Upper lobe of left lung (tissue), 6 donors: Measurements from ENCODE around the gene MED20. TPM values are rescaled to one million over a fixed set of nuclear protein-coding genes. Genes with fewer than 3 reads are reported as not detected.

ENCODE experiments used
- ATAC-seq, 2 donors: fragments of 200-7000 bp; cut with Tn5 transposase; one replicate each; pipeline ENCODE4 v1.9.1; 2022; ENCODE audit warnings: mild to moderate bottlenecking in 2 of 2, moderate library complexity in 2 of 2; ENCODE audit not compliant: low FRiP score in 2 of 2
- DNase-seq, 2 donors: peaks; one replicate each; pipeline ENCODE4 v3.0.0-alpha.2; 2019 to 2020
- H3K27ac ChIP-seq, 4 donors: fragments of 200-600 bp; sonication (generic); one replicate each; pipeline ENCODE4 v1.5.1; 2016 to 2019
- H3K27me3 ChIP-seq, 4 donors: fragments of 200-600 bp; sonication (generic); one replicate each; pipeline ENCODE4 v1.5.1; 2017 to 2019
- H3K36me3 ChIP-seq, 4 donors: fragments of 200-600 bp; sonication (generic); one replicate each; pipeline ENCODE4 v1.5.1; 2016 to 2019
- H3K4me1 ChIP-seq, 4 donors: fragments of 200-600 bp; sonication (generic); one replicate each; pipeline ENCODE4 v1.5.1; 2018 to 2019
- H3K4me3 ChIP-seq, 4 donors: fragments of 200-600 bp; sonication (generic); one replicate each; pipeline ENCODE4 v1.5.1; 2017 to 2019; ENCODE audit warnings: mild to moderate bottlenecking in 2 of 4, moderate library complexity in 1 of 4
- H3K9me3 ChIP-seq, 4 donors: fragments of 200-600 bp; sonication (generic); one replicate each; pipeline ENCODE4 v1.5.1; 2018 to 2019
- EP300 ChIP-seq, 4 donors: sonication (generic); formaldehyde crosslinking; IDR thresholded peaks; one replicate each; pipeline ENCODE4 v1.5.1; 2017; ENCODE audit warnings: antibody characterized with exemption in 4 of 4, control low read depth in 2 of 4
- POLR2A ChIP-seq, 4 donors: fragments of 450-650 bp; IDR thresholded peaks; one replicate each; pipeline ENCODE4 v1.5.1; 2016 to 2017; ENCODE audit warnings: antibody characterized with exemption in 4 of 4, mild to moderate bottlenecking in 2 of 4
- POLR2AphosphoS5 ChIP-seq, 2 donors: sonication (generic); formaldehyde crosslinking; IDR thresholded peaks; one replicate each; pipeline ENCODE4 v1.5.1; 2017; ENCODE audit warnings: antibody characterized with exemption in 2 of 2
- WGBS, 2 donors: methylation state at CpG; one replicate each; pipeline ENCODE4 v1.1.5; 2017 to 2018; 5-methylcytosine and 5-hydroxymethylcytosine counted together
- total RNA-seq, 6 donors: library from RNA; depleted of rRNA in 4 of 6; stranded (reverse); fragments of >200 nt in 4 of 6; gene quantifications; one replicate each; pipeline versions ENCODE4 v1.1.0 to v1.2.1, GENCODE V29; 2016 to 2021
- TF ChIP-seq, protein P1 (sequence below), 6 experiments: fragments of 450-650 bp in 4 of 6; fragments of 200-600 bp in 2 of 6; sonication (generic) in 2 of 6; IDR thresholded peaks; one replicate each; pipeline ENCODE4 v1.5.1; 2016 to 2019; ENCODE audit warnings: antibody characterized with exemption in 6 of 6
- donor health status: DM: no; HTN: no; CAD: no; lungs with moderate emphysema.
- donor health status: DM: no; HTN: yes; CAD: no; lungs with severe emphysema.

The MED20 gene
- total RNA-seq, 6 donors from 2014 or later, result 6.4 to 19.9 (median 15.3) TPM

- Histone ChIP-seq H3K4me1 (peaks cover 29 to 46% (median 37%) of the 10 kb centered on the region in 4 donors), H3K27ac (peak overlapping the region in 1 of 4 donors; percentile 97), H3K4me3 (peak overlapping the region; percentile 70 to 81 (median 72)), H3K9me3 (no peaks in the 10 kb centered on the region), H3K27me3 (no peaks in the 10 kb centered on the region), H3K36me3 (peaks cover 0 to 11% (median 1%) of the 10 kb centered on the region in 4 donors)
- DNase-seq (no peak), ATAC-seq (no peak)
- WGBS, 2 donors, result 4 to 7% methylated on average over 7 of the region's 7 CpGs
- TF ChIP-seq EP300 (IDR thresholded peaks at IDR 0.05), result no peak
- TF ChIP-seq, protein P1, sequence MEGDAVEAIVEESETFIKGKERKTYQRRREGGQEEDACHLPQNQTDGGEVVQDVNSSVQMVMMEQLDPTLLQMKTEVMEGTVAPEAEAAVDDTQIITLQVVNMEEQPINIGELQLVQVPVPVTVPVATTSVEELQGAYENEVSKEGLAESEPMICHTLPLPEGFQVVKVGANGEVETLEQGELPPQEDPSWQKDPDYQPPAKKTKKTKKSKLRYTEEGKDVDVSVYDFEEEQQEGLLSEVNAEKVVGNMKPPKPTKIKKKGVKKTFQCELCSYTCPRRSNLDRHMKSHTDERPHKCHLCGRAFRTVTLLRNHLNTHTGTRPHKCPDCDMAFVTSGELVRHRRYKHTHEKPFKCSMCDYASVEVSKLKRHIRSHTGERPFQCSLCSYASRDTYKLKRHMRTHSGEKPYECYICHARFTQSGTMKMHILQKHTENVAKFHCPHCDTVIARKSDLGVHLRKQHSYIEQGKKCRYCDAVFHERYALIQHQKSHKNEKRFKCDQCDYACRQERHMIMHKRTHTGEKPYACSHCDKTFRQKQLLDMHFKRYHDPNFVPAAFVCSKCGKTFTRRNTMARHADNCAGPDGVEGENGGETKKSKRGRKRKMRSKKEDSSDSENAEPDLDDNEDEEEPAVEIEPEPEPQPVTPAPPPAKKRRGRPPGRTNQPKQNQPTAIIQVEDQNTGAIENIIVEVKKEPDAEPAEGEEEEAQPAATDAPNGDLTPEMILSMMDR (IDR thresholded peaks at IDR 0.05), result no peak
- no peak for TF ChIP-seq POLR2A (IDR thresholded peaks at IDR 0.05)
- no peak for TF ChIP-seq POLR2AphosphoS5 (IDR thresholded peaks at IDR 0.05)
Measured at GRCh38 chr6:41922154-41922553, 1.2 kb upstream of the MED20 start.

DNA sequence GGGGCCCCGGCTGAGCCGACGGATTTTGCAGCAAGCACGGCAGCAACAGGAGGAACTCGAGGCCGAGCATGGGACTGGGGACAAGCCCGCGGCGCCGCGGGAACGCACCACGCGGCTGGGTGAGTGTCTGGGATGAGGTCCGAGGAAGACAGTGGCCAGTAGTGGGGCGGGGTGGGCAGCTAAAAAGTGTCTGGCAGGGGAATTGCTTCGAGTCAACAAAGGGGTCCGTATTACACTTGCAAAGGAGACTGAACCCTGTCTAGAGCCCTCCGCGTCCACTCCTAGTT, 716 bp upstream of the MED20 start:
- 0% methylated on average over 17 of the region's 20 CpGs; no CpG with 5 or more reads in 1 of the 2 donors for WGBS, 2 donors
- peak overlapping the region; percentile 70 to 81 (median 72) for H3K4me3 ChIP-seq
- peak overlapping the region; percentile 95 to 97 (median 96) for H3K27ac ChIP-seq
- no peaks in the 10 kb centered on the region for H3K9me3 ChIP-seq
- TF ChIP-seq POLR2A (IDR thresholded peaks at IDR 0.05) (no peak), EP300 (IDR thresholded peaks at IDR 0.05) (no peak), POLR2AphosphoS5 (IDR thresholded peaks at IDR 0.05) (no peak)
- TF ChIP-seq, protein P1 (IDR thresholded peaks at IDR 0.05), result no peak
- H3K36me3 ChIP-seq, result peaks cover 0 to 7% (median 2%) of the 10 kb centered on the region in 4 donors
- H3K4me1 ChIP-seq, result peaks cover 29 to 46% (median 38%) of the 10 kb centered on the region in 4 donors
- no peaks in the 10 kb centered on the region for H3K27me3 ChIP-seq
- ATAC-seq (peak; percentile 11 to 42), DNase-seq (no peak)

- H3K36me3 ChIP-seq, result peaks cover 6 to 38% (median 18%) of the 10 kb centered on the region in 4 donors
- ATAC-seq (peak in 1 of 2 donors; percentile 25), DNase-seq (no peak)
- peaks cover 24 to 44% (median 28%) of the 10 kb centered on the region in 4 donors for H3K4me1 ChIP-seq
- H3K27ac ChIP-seq, result peak overlapping the region in 1 of 4 donors; percentile 1
- no peaks in the 10 kb centered on the region for H3K9me3 ChIP-seq
- 43 to 69% methylated on average over 4 of the region's 4 CpGs for WGBS, 2 donors
- TF ChIP-seq, protein P1 (IDR thresholded peaks at IDR 0.05), result no peak
- TF ChIP-seq EP300 (IDR thresholded peaks at IDR 0.05) (no peak), POLR2A (IDR thresholded peaks at IDR 0.05) (no peak), POLR2AphosphoS5 (IDR thresholded peaks at IDR 0.05) (no peak)
- H3K27me3 ChIP-seq, result no peaks in the 10 kb centered on the region
- no peak overlapping the region for H3K4me3 ChIP-seq
Measured at GRCh38 chr6:41917528-41917927, 3.4 kb downstream of the MED20 start.

DNA sequence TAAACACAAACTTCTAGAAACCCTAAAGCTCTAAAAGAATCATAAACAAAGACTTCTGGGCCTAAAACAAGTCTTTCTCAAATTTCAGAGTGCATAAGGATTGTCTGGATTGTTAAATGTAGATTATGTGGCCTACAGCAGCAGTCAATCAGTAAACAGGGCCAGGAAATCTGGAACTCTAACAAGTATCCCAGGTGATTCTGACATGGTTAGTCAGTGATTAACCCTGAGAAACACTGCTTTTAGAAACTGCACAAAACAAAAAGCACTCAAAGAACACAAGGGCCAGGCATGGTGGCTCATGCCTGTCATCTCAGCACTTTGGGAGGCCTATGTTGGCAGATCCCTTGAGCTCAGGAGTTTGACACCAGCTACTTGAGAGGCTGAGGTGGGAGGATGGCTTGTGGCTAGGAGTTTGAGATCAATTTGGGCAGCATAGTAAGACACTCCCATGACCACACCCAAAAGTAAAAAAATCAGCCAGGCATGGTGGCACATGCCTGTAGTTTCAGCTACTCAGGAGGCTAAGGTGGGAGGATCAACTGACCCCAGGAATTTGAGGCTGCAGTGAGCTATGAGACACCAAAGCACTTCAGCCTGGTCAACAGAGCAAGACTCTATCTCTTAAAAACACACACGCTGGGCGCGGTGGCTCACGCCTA, 5.9 kb downstream of the MED20 start:
- DNase-seq (no peak), ATAC-seq (no peak)
- H3K36me3 ChIP-seq, result peaks cover 6 to 47% (median 19%) of the 10 kb centered on the region in 4 donors
- H3K27me3 ChIP-seq, result no peaks in the 10 kb centered on the region
- H3K4me3 ChIP-seq, result no peak overlapping the region
- WGBS, 2 donors, result 86 to 97% methylated on average over 4 of the region's 4 CpGs
- no peaks in the 10 kb centered on the region for H3K9me3 ChIP-seq
- H3K27ac ChIP-seq, result no peak overlapping the region
- H3K4me1 ChIP-seq, result peaks cover 13 to 27% (median 15%) of the 10 kb centered on the region in 4 donors
- no peak for TF ChIP-seq POLR2AphosphoS5 (IDR thresholded peaks at IDR 0.05)
- TF ChIP-seq, protein P1 (IDR thresholded peaks at IDR 0.05), result no peak
- no peak for TF ChIP-seq EP300 (IDR thresholded peaks at IDR 0.05)
- TF ChIP-seq POLR2A (IDR thresholded peaks at IDR 0.05), result no peak

DNA sequence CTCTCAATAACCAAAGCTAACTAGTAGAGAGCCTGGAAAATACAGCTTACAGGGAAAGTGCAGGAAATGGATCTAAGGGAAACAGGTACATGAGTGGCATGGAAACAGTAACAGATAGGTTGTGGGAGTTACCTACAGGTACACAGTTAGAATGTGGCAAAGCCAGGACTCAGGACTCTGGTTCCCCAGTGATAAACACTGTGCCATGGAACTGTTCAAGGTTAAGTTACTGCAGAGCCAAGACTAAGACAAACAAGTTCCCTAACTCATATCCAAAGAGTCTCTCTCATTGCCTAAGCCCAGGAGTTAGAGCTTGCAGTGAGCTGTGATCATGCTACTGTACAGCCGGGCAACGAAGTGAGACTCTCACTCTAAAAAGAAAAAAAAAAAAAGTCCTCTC, 6.6 kb downstream of the MED20 start:
- Histone ChIP-seq H3K9me3 (no peaks in the 10 kb centered on the region), H3K27ac (no peak overlapping the region), H3K27me3 (no peaks in the 10 kb centered on the region), H3K4me3 (no peak overlapping the region), H3K36me3 (peaks cover 6 to 51% (median 19%) of the 10 kb centered on the region in 4 donors), H3K4me1 (peaks cover 7 to 20% (median 9%) of the 10 kb centered on the region in 4 donors)
- WGBS, 2 donors, result 91 to 95% methylated on average over 2 of the region's 2 CpGs
- no peak for TF ChIP-seq POLR2A (IDR thresholded peaks at IDR 0.05)
- TF ChIP-seq EP300 (IDR thresholded peaks at IDR 0.05), result no peak
- no peak for TF ChIP-seq POLR2AphosphoS5 (IDR thresholded peaks at IDR 0.05)
- ATAC-seq (no peak), DNase-seq (no peak)
